Activated B cell treated with CpG ODN at 0.5 μM for 24 hours (primary cell): ENCODE measurements around the gene SLC38A6. TPM values are rescaled to one million over a fixed set of nuclear protein-coding genes. Genes with fewer than 3 reads are reported as not detected.
"Not testable (repeated sequence)": the region's sequence is repeated elsewhere in the genome, so short reads cannot be mapped to it uniquely, and the experiment has no call there.

Experiments used
- ATAC-seq: fragments of 200-7000 bp; cut with Tn5 transposase; one replicate; pipeline ENCODE4 v1.10.0; 2021; ENCODE audit warnings: low read depth, mild to moderate bottlenecking, moderate library complexity
- CTCF ChIA-PET: fragments of 350-600 bp; sonication (Branson Sonifier 250); formaldehyde crosslinking; loops from one replicate; lab custom pipeline; 2021; ENCODE audit warnings: antibody characterized with exemption; lab: Charles Lee
- POLR2A ChIA-PET: fragments of 350-600 bp; sonication (Branson Sonifier 250); formaldehyde crosslinking; loops from one replicate; lab custom pipeline; 2021; ENCODE audit warnings: antibody characterized with exemption; lab: Charles Lee
- DNase-seq: peaks from one replicate; pipeline ENCODE4 v3.0.0; 2022
- H3K27ac Mint-ChIP-seq: one replicate; pipeline ENCODE4 v1.8.0; 2020; ENCODE audit warnings: mixed read lengths
- H3K27me3 Mint-ChIP-seq: one replicate; pipeline ENCODE4 v1.8.0; 2021; ENCODE audit warnings: mixed read lengths
- H3K36me3 Mint-ChIP-seq: one replicate; pipeline ENCODE4 v1.8.0; 2021; ENCODE audit warnings: low read depth, mixed read lengths
- H3K4me1 Mint-ChIP-seq: one replicate; pipeline ENCODE4 v1.8.0; 2021; ENCODE audit warnings: mixed read lengths
- H3K4me3 Mint-ChIP-seq: one replicate; pipeline ENCODE4 v1.8.0; 2020; ENCODE audit warnings: mild to moderate bottlenecking, mixed read lengths
- H3K9me3 Mint-ChIP-seq: one replicate; pipeline ENCODE4 v1.8.0; 2020; ENCODE audit warnings: mixed read lengths
- intact Hi-C: fragments of 100-400 bp; cut with micrococcal nuclease; formaldehyde crosslinking; loops from one replicate; pipeline ENCODE4 v1.15.1; 2024
- total RNA-seq: library from RNA; stranded (reverse); gene quantifications from 2 replicates; pipeline ENCODE4 v1.2.3, GENCODE V29; 2022
- TF ChIP-seq, protein P1 (sequence below): fragments of 200-600 bp; IDR thresholded peaks from one replicate; pipeline ENCODE4 v1.8.0; 2022; ENCODE audit warnings: antibody characterized with exemption, mild to moderate bottlenecking

Gene SLC38A6
- total RNA-seq, 1 donor from 2014 or later = 10.8 TPM

DNA sequence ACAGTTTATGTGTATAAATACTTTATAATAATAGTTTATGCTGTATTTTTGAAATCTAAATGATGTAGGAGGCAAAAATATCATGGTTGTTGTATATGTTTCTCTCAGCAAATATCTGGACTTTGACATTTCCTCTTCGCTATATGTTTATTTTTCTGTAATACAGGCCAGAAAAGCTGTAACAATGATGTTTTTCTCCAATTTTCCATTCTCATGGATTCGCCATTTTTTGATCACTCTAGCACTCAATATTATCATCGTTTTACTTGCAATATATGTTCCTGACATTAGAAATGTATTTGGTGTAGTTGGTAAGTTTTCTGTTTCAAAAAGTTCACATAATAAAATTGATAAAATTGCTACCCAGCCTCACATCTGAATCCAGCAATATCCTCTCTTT lies 70.6 kb downstream of the SLC38A6 start:
- H3K4me3 Mint-ChIP-seq = no peak overlapping the region
- ATAC-seq = no peak
- ChIA-PET POLR2A (no interaction called here), CTCF (no interaction called here)
- DNase-seq = no peak
- TF ChIP-seq, protein P1, sequence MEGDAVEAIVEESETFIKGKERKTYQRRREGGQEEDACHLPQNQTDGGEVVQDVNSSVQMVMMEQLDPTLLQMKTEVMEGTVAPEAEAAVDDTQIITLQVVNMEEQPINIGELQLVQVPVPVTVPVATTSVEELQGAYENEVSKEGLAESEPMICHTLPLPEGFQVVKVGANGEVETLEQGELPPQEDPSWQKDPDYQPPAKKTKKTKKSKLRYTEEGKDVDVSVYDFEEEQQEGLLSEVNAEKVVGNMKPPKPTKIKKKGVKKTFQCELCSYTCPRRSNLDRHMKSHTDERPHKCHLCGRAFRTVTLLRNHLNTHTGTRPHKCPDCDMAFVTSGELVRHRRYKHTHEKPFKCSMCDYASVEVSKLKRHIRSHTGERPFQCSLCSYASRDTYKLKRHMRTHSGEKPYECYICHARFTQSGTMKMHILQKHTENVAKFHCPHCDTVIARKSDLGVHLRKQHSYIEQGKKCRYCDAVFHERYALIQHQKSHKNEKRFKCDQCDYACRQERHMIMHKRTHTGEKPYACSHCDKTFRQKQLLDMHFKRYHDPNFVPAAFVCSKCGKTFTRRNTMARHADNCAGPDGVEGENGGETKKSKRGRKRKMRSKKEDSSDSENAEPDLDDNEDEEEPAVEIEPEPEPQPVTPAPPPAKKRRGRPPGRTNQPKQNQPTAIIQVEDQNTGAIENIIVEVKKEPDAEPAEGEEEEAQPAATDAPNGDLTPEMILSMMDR = no peak
- H3K4me1 Mint-ChIP-seq = no peaks in the 10 kb centered on the region
- H3K27me3 Mint-ChIP-seq = no peaks in the 10 kb centered on the region
- H3K27ac Mint-ChIP-seq = no peak overlapping the region
- peaks cover 5% of the 10 kb centered on the region for H3K9me3 Mint-ChIP-seq
- intact Hi-C loops = no loop called here
- peaks cover 13% of the 10 kb centered on the region for H3K36me3 Mint-ChIP-seq

- peaks cover 6% of the 10 kb centered on the region for H3K36me3 Mint-ChIP-seq
- intact Hi-C loops = no loop called here
- no peak overlapping the region for H3K4me3 Mint-ChIP-seq
- TF ChIP-seq, protein P1 = no peak
- H3K4me1 Mint-ChIP-seq = no peaks in the 10 kb centered on the region
- H3K27me3 Mint-ChIP-seq = no peaks in the 10 kb centered on the region
- no peak overlapping the region for H3K27ac Mint-ChIP-seq
- H3K9me3 Mint-ChIP-seq = peaks cover 4% of the 10 kb centered on the region
- ATAC-seq = no peak
- ChIA-PET POLR2A (no interaction called here), CTCF (no interaction called here)
- DNase-seq = no peak
These were observed 82.4 kb downstream of the SLC38A6 start for GRCh38 chr14:61063461-61063860.

GRCh38 chr14:61064210-61064609 lies 83.2 kb downstream of the SLC38A6 start:
- DNase-seq = no peak
- H3K4me3 Mint-ChIP-seq = no peak overlapping the region
- CTCF ChIA-PET = no interaction called here

GRCh38 chr14:61064856-61065255 lies 83.8 kb downstream of the SLC38A6 start:
- DNase-seq (no peak), ATAC-seq (no peak)
- Mint-ChIP-seq H3K4me3 (no peak overlapping the region), H3K9me3 (peaks cover 4% of the 10 kb centered on the region), H3K27ac (no peak overlapping the region), H3K27me3 (no peaks in the 10 kb centered on the region), H3K36me3 (peaks cover 6% of the 10 kb centered on the region), H3K4me1 (no peaks in the 10 kb centered on the region)
- CTCF ChIA-PET = no interaction called here
- intact Hi-C loops = no loop called here
- POLR2A ChIA-PET = no interaction called here
- TF ChIP-seq, protein P1 = no peak

More at GRCh38 chr14:61064210-61064609, 83.2 kb downstream of the SLC38A6 start:
- Mint-ChIP-seq H3K27me3 (no peaks in the 10 kb centered on the region), H3K27ac (no peak overlapping the region), H3K4me1 (no peaks in the 10 kb centered on the region), H3K9me3 (peaks cover 4% of the 10 kb centered on the region), H3K36me3 (peaks cover 6% of the 10 kb centered on the region)
- no peak for ATAC-seq
- POLR2A ChIA-PET = no interaction called here
- TF ChIP-seq, protein P1 = no peak
- intact Hi-C loops = no loop called here

DNA sequence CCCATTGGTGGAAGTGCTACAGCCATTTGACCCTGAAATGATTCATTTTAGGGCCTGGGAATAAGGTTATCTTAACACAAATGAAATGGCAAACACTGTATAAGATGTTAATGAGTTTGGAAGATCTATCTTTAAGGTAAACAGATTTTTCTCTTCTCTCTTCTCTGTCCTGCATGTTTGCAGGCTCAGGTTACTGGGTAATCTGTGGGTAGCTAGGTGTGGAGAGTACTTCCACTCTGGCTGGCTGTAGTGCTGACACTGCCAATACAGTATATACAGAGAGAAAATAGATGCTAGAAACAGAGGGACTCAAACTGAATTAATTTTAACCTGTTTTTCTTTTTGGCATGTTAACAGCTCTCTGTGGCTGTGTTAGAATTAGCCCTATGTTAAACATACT lies 84.6 kb downstream of the SLC38A6 start:
- Mint-ChIP-seq H3K27me3 (no peaks in the 10 kb centered on the region), H3K4me3 (no peak overlapping the region), H3K27ac (no peak overlapping the region), H3K9me3 (peaks cover 7% of the 10 kb centered on the region), H3K36me3 (peaks cover 6% of the 10 kb centered on the region), H3K4me1 (no peaks in the 10 kb centered on the region)
- CTCF ChIA-PET = no interaction called here
- no peak for ATAC-seq
- TF ChIP-seq, protein P1 = no peak
- no peak for DNase-seq
- intact Hi-C loops = no loop called here
- POLR2A ChIA-PET = no interaction called here

GRCh38 chr14:61072442-61072841 lies 91.4 kb downstream of the SLC38A6 start:
- ATAC-seq, H3K4me3 Mint-ChIP-seq, CTCF ChIA-PET, DNase-seq, H3K4me1 Mint-ChIP-seq, H3K27ac Mint-ChIP-seq, POLR2A ChIA-PET, intact Hi-C loops, H3K36me3 Mint-ChIP-seq, H3K9me3 Mint-ChIP-seq, H3K27me3 Mint-ChIP-seq: not testable (repeated sequence)
